HG03342 (cell line): ENCODE measurements around the gene LILRB5.
"Not testable (repeated sequence)": the region's sequence is repeated elsewhere in the genome, so short reads cannot be mapped to it uniquely, and the experiment has no call there.

ENCODE experiments used
- ATAC-seq: cut with Tn5 transposase; IDR thresholded peaks from one replicate; pipeline ENCODE4 v1.9.1; 2021; ENCODE audit warnings: mild to moderate bottlenecking, moderate library complexity; ENCODE audit not compliant: unreplicated experiment

Gene LILRB5

GRCh38 chr19:54277111-54277615 is 20.1 kb upstream of the LILRB5 start:
- not testable (repeated sequence) for ATAC-seq

- ATAC-seq = no peak
These were observed 18.9 kb upstream of the LILRB5 start for GRCh38 chr19:54275951-54276350.

GRCh38 chr19:54274516-54274915 is 17.4 kb upstream of the LILRB5 start:
- not testable (repeated sequence) for ATAC-seq

- ATAC-seq = no peak
These were observed 16.7 kb upstream of the LILRB5 start for GRCh38 chr19:54273821-54274220.

- not testable (repeated sequence) for ATAC-seq
These were observed 15.1 kb upstream of the LILRB5 start for GRCh38 chr19:54272181-54272580.

- not testable (repeated sequence) for ATAC-seq
These were observed 14.5 kb upstream of the LILRB5 start for GRCh38 chr19:54271587-54271986.

- no peak for ATAC-seq
These were observed 14.0 kb upstream of the LILRB5 start for GRCh38 chr19:54271106-54271505.

- ATAC-seq = no peak
These were observed 11.9 kb upstream of the LILRB5 start for GRCh38 chr19:54268936-54269335.

- no peak for ATAC-seq
These were observed 9.1 kb upstream of the LILRB5 start for GRCh38 chr19:54266133-54266532.

GRCh38 chr19:54262470-54262869 is 5.4 kb upstream of the LILRB5 start:
- no peak for ATAC-seq

- no peak for ATAC-seq
These were observed 5.0 kb upstream of the LILRB5 start for GRCh38 chr19:54262066-54262465.

GRCh38 chr19:54256250-54257115 is 590 bp downstream of the LILRB5 start:
- ATAC-seq = no peak

GRCh38 chr19:54255105-54255775 is 1.8 kb downstream of the LILRB5 start:
- ATAC-seq = no peak

GRCh38 chr19:54254195-54254906 is 2.7 kb downstream of the LILRB5 start:
- no peak for ATAC-seq

- ATAC-seq = no peak
These were observed 3.5 kb downstream of the LILRB5 start for GRCh38 chr19:54253331-54254194.

- ATAC-seq = no peak
These were observed 4.2 kb downstream of the LILRB5 start for GRCh38 chr19:54252845-54253244.

- no peak for ATAC-seq
These were observed 4.8 kb downstream of the LILRB5 start for GRCh38 chr19:54252243-54252642.

GRCh38 chr19:54248016-54248601 is 9.0 kb downstream of the LILRB5 start:
- no peak for ATAC-seq

- ATAC-seq = no peak
These were observed 9.8 kb downstream of the LILRB5 start for GRCh38 chr19:54247106-54247930.
